Mesenchymal stem cell (in vitro differentiated cells and primary cell): ENCODE data around the gene NREP.
A peak's percentile ranks its signal among the peaks of the same experiment; 100 is the strongest.

ENCODE experiments used
- DNase-seq: peaks from one replicate; pipeline ENCODE4 v3.0.0-alpha.2; 2013
- H2AFZ ChIP-seq: one replicate; pipeline ENCODE4 v1.6.1; 2013; ENCODE audit warnings: low read depth, mild to moderate bottlenecking, control low read depth, inconsistent platforms, low read length, moderate library complexity
- H2AK5ac ChIP-seq: 2 replicates; pipeline ENCODE4 v1.6.1; 2013; ENCODE audit warnings: low read length, moderate library complexity, mild to moderate bottlenecking, inconsistent platforms; ENCODE audit not compliant: severe bottlenecking
- H2BK120ac ChIP-seq: one replicate; pipeline ENCODE4 v1.6.1; 2013; ENCODE audit warnings: low read depth, mild to moderate bottlenecking, inconsistent platforms, low read length, moderate library complexity
- H2BK12ac ChIP-seq, 2 experiments: one replicate each; pipeline ENCODE4 v1.6.1; 2013; ENCODE audit warnings: inconsistent platforms in 2 of 2, low read length in 2 of 2, mild to moderate bottlenecking in 2 of 2, moderate library complexity in 2 of 2, control low read depth in 1 of 2
- H2BK15ac ChIP-seq: one replicate; pipeline ENCODE4 v1.6.1; 2013; ENCODE audit warnings: mild to moderate bottlenecking, low read depth, inconsistent platforms; ENCODE audit not compliant: poor library complexity, severe bottlenecking
- H2BK5ac ChIP-seq: 2 replicates; pipeline ENCODE4 v1.6.1; 2013; ENCODE audit warnings: low read depth, mild to moderate bottlenecking, low read length, control low read depth, inconsistent platforms; ENCODE audit not compliant: poor library complexity, severe bottlenecking
- H3K14ac ChIP-seq, 2 experiments: one replicate each; pipeline ENCODE4 v1.6.1; 2013; ENCODE audit warnings: inconsistent platforms in 2 of 2, low read length in 2 of 2, control low read depth in 1 of 2, mild to moderate bottlenecking in 1 of 2, moderate library complexity in 1 of 2
- H3K18ac ChIP-seq, 2 experiments: one replicate each; pipeline ENCODE4 v1.6.1; 2013; ENCODE audit warnings: inconsistent platforms in 2 of 2, low read length in 2 of 2, control low read depth in 1 of 2, low read depth in 1 of 2, mild to moderate bottlenecking in 1 of 2
- H3K23ac ChIP-seq, 2 experiments: one replicate each; pipeline ENCODE4 v1.6.1; 2013; ENCODE audit warnings: inconsistent platforms in 2 of 2, low read length in 2 of 2, mild to moderate bottlenecking in 2 of 2, moderate library complexity in 2 of 2, control low read depth in 1 of 2
- H3K27ac ChIP-seq: 2 replicates; pipeline ENCODE4 v1.5.1; 2013; ENCODE audit warnings: mild to moderate bottlenecking, moderate library complexity, low read length, control low read depth, inconsistent platforms; ENCODE audit not compliant: poor library complexity, severe bottlenecking
- H3K27me3 ChIP-seq, 2 experiments: 2 replicates each; pipeline versions ENCODE4 v1.6.1 to v1.7.0; 2013; ENCODE audit warnings: low read length in 2 of 2, mild to moderate bottlenecking in 2 of 2, moderate library complexity in 2 of 2, control low read depth in 1 of 2, inconsistent platforms in 1 of 2; ENCODE audit not compliant: control insufficient read depth in 1 of 2, insufficient read depth in 1 of 2
- H3K36me3 ChIP-seq, 2 experiments: 2 replicates each; pipeline versions ENCODE4 v1.6.1 to v1.7.0; 2013; ENCODE audit warnings: low read length in 2 of 2, control low read depth in 1 of 2, inconsistent platforms in 1 of 2, low read depth in 1 of 2, mild to moderate bottlenecking in 1 of 2; ENCODE audit not compliant: insufficient read depth in 2 of 2, control insufficient read depth in 1 of 2
- H3K4ac ChIP-seq, 2 experiments: one replicate each; pipeline ENCODE4 v1.6.1; 2013; ENCODE audit warnings: inconsistent platforms in 2 of 2, low read length in 2 of 2, mild to moderate bottlenecking in 2 of 2, moderate library complexity in 2 of 2, control low read depth in 1 of 2, low read depth in 1 of 2
- H3K4me1 ChIP-seq: 2 replicates; pipeline ENCODE4 v1.6.1; 2013; ENCODE audit warnings: low read depth, low read length, control low read depth; ENCODE audit not compliant: control insufficient read depth, insufficient read depth
- H3K4me2 ChIP-seq: 2 replicates; pipeline ENCODE4 v1.6.1; 2013; ENCODE audit warnings: low read length, mild to moderate bottlenecking, inconsistent platforms; ENCODE audit not compliant: poor library complexity, severe bottlenecking
- H3K4me3 ChIP-seq, 2 experiments: 2 replicates each; pipeline versions ENCODE4 v1.5.1 to v1.7.0; 2013; ENCODE audit warnings: low read length in 2 of 2, mild to moderate bottlenecking in 2 of 2, control low read depth in 1 of 2, low read depth in 1 of 2; ENCODE audit not compliant: insufficient read depth in 1 of 2
- H3K79me1 ChIP-seq: replicated peaks from 2 replicates; pipeline ENCODE4 v1.6.1; 2013; ENCODE audit warnings: mild to moderate bottlenecking, control low read depth, low read length, inconsistent platforms; ENCODE audit not compliant: poor library complexity, severe bottlenecking
- H3K9ac ChIP-seq: 2 replicates; pipeline ENCODE4 v1.7.0; 2013; ENCODE audit warnings: mild to moderate bottlenecking, low read length, moderate library complexity
- H3K9me3 ChIP-seq: 2 replicates; pipeline ENCODE4 v1.7.0; 2013; ENCODE audit warnings: mild to moderate bottlenecking, low read length; ENCODE audit not compliant: control insufficient read depth
- H4K8ac ChIP-seq: one replicate; pipeline ENCODE4 v1.6.1; 2013; ENCODE audit warnings: inconsistent platforms, mild to moderate bottlenecking, low read length, moderate library complexity
- H4K91ac ChIP-seq: one replicate; pipeline ENCODE4 v1.6.1; 2013; ENCODE audit warnings: mild to moderate bottlenecking, low read length, inconsistent platforms
- WGBS: methylation state at CpG from one replicate; pipeline ENCODE4 v1.1.7; 2013; ENCODE audit warnings: mixed read lengths; 5-methylcytosine and 5-hydroxymethylcytosine counted together

Gene NREP

DNA sequence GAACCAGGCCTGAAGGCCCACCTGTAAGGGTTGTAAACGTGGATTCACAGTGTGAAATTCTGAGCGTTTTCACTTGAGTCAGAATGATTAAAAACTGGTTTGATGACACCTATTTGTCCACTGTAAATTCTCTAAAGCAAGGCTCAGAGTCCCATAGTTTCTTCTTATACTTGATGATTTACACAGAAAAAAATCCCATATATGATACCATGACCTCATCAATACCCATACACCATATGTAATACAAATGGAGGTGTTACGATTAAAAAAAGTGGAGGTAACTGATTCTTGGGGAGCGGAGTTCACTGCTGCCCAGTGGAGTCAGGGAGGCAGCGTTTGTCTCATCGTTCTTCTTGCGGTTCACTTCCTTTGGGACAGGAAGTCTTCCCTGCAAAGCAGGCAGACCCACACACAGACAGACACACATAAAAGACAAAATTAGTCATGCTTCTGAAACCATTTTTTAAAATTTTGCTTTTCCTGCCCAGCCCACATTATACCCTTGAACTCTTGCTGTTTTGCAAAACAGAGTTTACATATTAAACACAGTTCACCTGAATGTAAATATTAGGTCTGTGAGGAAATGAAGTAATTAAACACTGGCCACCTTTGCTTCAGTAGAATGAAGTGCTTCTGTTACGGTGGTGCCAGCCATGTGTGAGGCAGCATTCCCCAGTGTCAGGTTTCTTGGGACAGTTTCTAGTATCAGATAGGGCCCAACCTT lies 26.2 kb downstream of the NREP start:
- H4K91ac ChIP-seq = no peak overlapping the region
- H3K9me3 ChIP-seq = no peaks in the 10 kb centered on the region
- H2BK15ac ChIP-seq = no peak overlapping the region
- no peak overlapping the region for H2BK5ac ChIP-seq
- H3K18ac ChIP-seq = no peak overlapping the region
- H3K23ac ChIP-seq = no peak overlapping the region
- H3K36me3 ChIP-seq = peaks cover 24 to 88% of the 10 kb centered on the region in 2 experiments
- WGBS = 99% methylated on average over 5 of the region's 8 CpGs
- no peak overlapping the region for H4K8ac ChIP-seq
- no peak for DNase-seq
- no peak overlapping the region for H3K4me2 ChIP-seq
- H3K27me3 ChIP-seq = no peaks in the 10 kb centered on the region
- H3K14ac ChIP-seq = no peak overlapping the region
- no peak overlapping the region for H3K9ac ChIP-seq
- H2BK12ac ChIP-seq = no peak overlapping the region
- H3K4me1 ChIP-seq = no peaks in the 10 kb centered on the region
- no peak overlapping the region for H2AK5ac ChIP-seq
- H3K27ac ChIP-seq = no peak overlapping the region
- H2BK120ac ChIP-seq = no peak overlapping the region
- H3K79me1 ChIP-seq = peaks cover 10% of the 10 kb centered on the region
- H3K4ac ChIP-seq = no peak overlapping the region
- no peak overlapping the region for H2AFZ ChIP-seq
- H3K4me3 ChIP-seq = no peak overlapping the region

- Histone ChIP-seq H2BK15ac (no peak overlapping the region), H3K4me2 (no peak overlapping the region), H3K4ac (no peak overlapping the region), H3K4me3 (no peak overlapping the region), H4K8ac (no peak overlapping the region), H3K9ac (no peak overlapping the region), H2BK12ac (no peak overlapping the region), H3K36me3 (peaks cover 21 to 76% of the 10 kb centered on the region in 2 experiments), H3K23ac (no peak overlapping the region), H2BK5ac (no peak overlapping the region), H2AFZ (no peak overlapping the region), H4K91ac (no peak overlapping the region), H3K18ac (no peak overlapping the region), H3K9me3 (no peaks in the 10 kb centered on the region), H3K79me1 (peaks cover 7% of the 10 kb centered on the region), H3K14ac (no peak overlapping the region), H3K4me1 (no peaks in the 10 kb centered on the region), H3K27ac (no peak overlapping the region), H3K27me3 (no peaks in the 10 kb centered on the region), H2AK5ac (no peak overlapping the region), H2BK120ac (no peak overlapping the region)
- no peak for DNase-seq
- 100% methylated on average over 2 of the region's 3 CpGs for WGBS
Observed at GRCh38 chr5:111728941-111729340, 28.1 kb downstream of the NREP start.

DNA sequence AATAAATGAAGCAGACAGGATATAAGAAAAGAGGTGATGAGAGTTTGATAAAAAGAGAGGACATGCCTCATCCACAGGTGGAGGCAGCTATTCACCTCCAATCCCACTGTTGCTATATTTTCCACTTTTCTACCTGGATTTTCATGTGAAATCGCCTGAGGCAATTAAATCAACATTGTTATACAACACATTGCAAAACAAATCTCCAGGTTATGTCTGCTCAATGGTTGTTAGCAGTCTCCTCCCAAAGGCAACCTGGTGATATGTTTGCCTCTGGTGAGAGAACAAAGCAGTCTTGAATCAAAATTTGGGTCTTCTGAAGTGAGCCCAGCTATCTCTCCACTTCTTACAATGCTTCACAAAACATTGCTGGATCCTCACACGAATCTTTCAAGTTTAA lies 30.0 kb downstream of the NREP start:
- Histone ChIP-seq H3K18ac (no peak overlapping the region), H3K27me3 (no peaks in the 10 kb centered on the region), H2BK120ac (no peak overlapping the region), H3K4me3 (no peak overlapping the region), H3K4me2 (no peak overlapping the region), H3K79me1 (peaks cover 6% of the 10 kb centered on the region), H3K4me1 (no peaks in the 10 kb centered on the region), H3K4ac (no peak overlapping the region), H2BK12ac (no peak overlapping the region), H2BK15ac (no peak overlapping the region), H3K9ac (no peak overlapping the region), H2AK5ac (no peak overlapping the region), H2BK5ac (no peak overlapping the region), H3K27ac (no peak overlapping the region), H2AFZ (no peak overlapping the region), H4K8ac (no peak overlapping the region), H3K9me3 (no peaks in the 10 kb centered on the region), H3K14ac (no peak overlapping the region), H4K91ac (no peak overlapping the region), H3K23ac (no peak overlapping the region), H3K36me3 (peaks cover 13 to 56% of the 10 kb centered on the region in 2 experiments)
- DNase-seq = no peak
- 96% methylated on average over 2 of the region's 2 CpGs for WGBS

DNA sequence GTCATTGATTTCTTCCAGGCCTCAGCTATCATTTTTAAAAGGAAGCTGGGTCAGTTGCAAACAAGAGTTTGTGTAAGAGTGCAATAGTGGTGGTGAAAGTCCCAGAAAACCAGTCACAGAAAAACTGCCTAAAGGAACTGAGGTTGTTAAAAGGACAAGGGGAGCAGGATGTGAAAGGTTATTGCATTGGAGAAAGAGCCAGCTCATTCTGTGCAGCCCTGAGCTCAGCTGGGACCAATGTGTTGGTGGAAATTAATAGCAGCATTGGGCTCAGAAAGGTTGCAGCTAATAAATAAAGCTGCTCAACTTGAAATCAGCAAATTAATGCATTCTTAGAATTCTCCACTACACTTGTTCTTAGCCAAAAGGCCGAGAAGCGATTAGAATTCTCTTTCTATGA lies 34.9 kb downstream of the NREP start:
- no peak overlapping the region for H4K91ac ChIP-seq
- H2BK120ac ChIP-seq = no peak overlapping the region
- no peak overlapping the region for H4K8ac ChIP-seq
- 50% methylated on average over 2 of the region's 2 CpGs for WGBS
- H3K79me1 ChIP-seq = no peaks in the 10 kb centered on the region
- no peak overlapping the region for H3K27ac ChIP-seq
- no peak overlapping the region for H3K4me2 ChIP-seq
- H3K4me3 ChIP-seq = no peak overlapping the region
- no peak overlapping the region for H3K9ac ChIP-seq
- no peak overlapping the region for H2BK15ac ChIP-seq
- no peaks in the 10 kb centered on the region for H3K4me1 ChIP-seq
- DNase-seq = peak; percentile 57
- no peak overlapping the region for H2BK12ac ChIP-seq
- H2AFZ ChIP-seq = no peak overlapping the region
- H3K4ac ChIP-seq = peak overlapping the region in 1 of 2 experiments; percentile 33
- no peak overlapping the region for H2BK5ac ChIP-seq
- H3K14ac ChIP-seq = no peak overlapping the region
- no peak overlapping the region for H3K18ac ChIP-seq
- H3K36me3 ChIP-seq = peaks cover 0 to 11% of the 10 kb centered on the region in 2 experiments
- no peak overlapping the region for H2AK5ac ChIP-seq
- no peak overlapping the region for H3K23ac ChIP-seq
- H3K27me3 ChIP-seq = no peaks in the 10 kb centered on the region
- H3K9me3 ChIP-seq = no peaks in the 10 kb centered on the region
